ENCODE data around the gene PKIB. TPM values are rescaled to one million over a fixed set of nuclear protein-coding genes. Genes with fewer than 3 reads are reported as not detected.

PKIB gene
- total RNA-seq, 1 donor from 2014 or later, result 0.13 TPM

Other genes with a start within 250 kb of the PKIB start
- 19.0 and 20.2 TPM in 2 replicates for gene HSF2, start 210.8 kb upstream of the PKIB start, total RNA-seq
- 143 and 194 TPM in 2 replicates for gene SERINC1, start 138.6 kb upstream of the PKIB start, total RNA-seq
- gene FABP7, start 169.3 kb downstream of the PKIB start, total RNA-seq, result not detected in 2 replicates
- 2.4 and 5.4 TPM in 2 replicates for gene SMPDL3A, start 178.9 kb downstream of the PKIB start, total RNA-seq